ENCODE measurements around the gene TCFL5. TPM values are rescaled to one million over a fixed set of nuclear protein-coding genes. Genes with fewer than 3 reads are reported as not detected.

Gene TCFL5
- total RNA-seq, 1 experiment from 2014 or later = 29.3 TPM

DNA sequence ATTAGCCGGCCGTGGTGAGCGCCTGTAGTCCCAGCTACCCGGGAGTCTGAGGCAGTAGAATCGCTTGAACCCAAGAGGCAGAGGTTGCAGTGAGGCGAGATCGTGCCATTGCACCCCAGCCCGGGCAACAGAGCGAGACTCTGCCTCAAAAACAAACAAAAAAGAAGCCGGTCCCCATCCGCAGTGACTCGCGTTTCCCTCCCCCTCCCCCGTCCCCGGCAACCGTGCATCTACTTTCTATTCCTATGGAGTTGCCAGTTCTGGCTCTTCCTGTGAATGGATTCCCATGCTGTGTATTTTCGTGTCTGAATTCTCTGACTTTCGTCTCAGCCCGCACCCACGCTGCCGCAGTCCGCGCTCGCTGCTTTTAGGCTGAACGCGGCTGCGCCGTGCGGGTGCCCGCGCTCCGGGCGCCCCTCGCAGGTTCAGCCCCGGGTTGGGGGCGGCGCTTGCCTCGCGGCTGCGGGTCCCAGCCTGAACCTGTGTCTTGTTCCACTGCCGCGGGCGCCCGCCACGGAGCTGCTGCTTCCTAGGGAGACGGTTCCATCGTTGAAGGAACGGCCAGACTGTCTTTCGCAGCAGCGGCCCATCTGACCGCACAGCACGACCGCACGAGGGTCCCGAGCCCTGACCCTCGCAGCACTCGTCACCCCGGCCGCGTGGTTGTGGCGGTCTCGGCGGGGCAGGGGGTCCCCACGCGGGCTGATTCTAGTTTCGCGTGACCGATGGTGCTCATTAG is 66.4 kb downstream of the TCFL5 start:
- peaks cover 29% of the 10 kb centered on the region for H3K4me1 ChIP-seq (replicated peaks; ENCODE audit: insufficient read depth)
- CTCF ChIA-PET = interaction anchor here (1.1 kb wide), 1 partner anchor 91 kb away, joined by 8 read pairs; no protein-coding TSS in a partner anchor
- no peaks in the 10 kb centered on the region for H3K9me2 ChIP-seq (ENCODE audit: insufficient read depth)
- H3K79me2 ChIP-seq (ENCODE audit: low read depth) = peaks cover 11% of the 10 kb centered on the region
- H3K27ac ChIP-seq = peak overlapping the region; percentile 51
- peak; percentile 50 to 62 for DNase-seq
- peak overlapping the region; percentile 80 for H3K4me2 ChIP-seq
- TF ChIP-seq, protein P1, sequence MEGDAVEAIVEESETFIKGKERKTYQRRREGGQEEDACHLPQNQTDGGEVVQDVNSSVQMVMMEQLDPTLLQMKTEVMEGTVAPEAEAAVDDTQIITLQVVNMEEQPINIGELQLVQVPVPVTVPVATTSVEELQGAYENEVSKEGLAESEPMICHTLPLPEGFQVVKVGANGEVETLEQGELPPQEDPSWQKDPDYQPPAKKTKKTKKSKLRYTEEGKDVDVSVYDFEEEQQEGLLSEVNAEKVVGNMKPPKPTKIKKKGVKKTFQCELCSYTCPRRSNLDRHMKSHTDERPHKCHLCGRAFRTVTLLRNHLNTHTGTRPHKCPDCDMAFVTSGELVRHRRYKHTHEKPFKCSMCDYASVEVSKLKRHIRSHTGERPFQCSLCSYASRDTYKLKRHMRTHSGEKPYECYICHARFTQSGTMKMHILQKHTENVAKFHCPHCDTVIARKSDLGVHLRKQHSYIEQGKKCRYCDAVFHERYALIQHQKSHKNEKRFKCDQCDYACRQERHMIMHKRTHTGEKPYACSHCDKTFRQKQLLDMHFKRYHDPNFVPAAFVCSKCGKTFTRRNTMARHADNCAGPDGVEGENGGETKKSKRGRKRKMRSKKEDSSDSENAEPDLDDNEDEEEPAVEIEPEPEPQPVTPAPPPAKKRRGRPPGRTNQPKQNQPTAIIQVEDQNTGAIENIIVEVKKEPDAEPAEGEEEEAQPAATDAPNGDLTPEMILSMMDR (conservative IDR thresholded peaks at IDR 0.05) = no peak
- TF ChIP-seq EZH2 (IDR thresholded peaks at IDR 0.05; ENCODE audit: low read depth) = no peak
- H3K27me3 ChIP-seq (ENCODE audit: insufficient read depth, low read depth) = no peaks in the 10 kb centered on the region
- no peaks in the 10 kb centered on the region for H3K9me3 ChIP-seq (ENCODE audit: insufficient read depth, low read depth)
- intact Hi-C loops (cut with micrococcal nuclease; ENCODE audit: unreplicated experiment) = no loop called here
- peak overlapping the region; percentile 95 for H2AFZ ChIP-seq
- POLR2A ChIA-PET (ENCODE audit: unreplicated experiment) = no interaction called here
- BruUV-seq (replicated peaks) = no TSS peak
- H3K4me3 ChIP-seq = peak overlapping the region; percentile 85
- H3K36me3 ChIP-seq (ENCODE audit: low read depth) = 0 out of 2 replicates have a peak, but pooled peaks cover 7% of the 10 kb centered on the region
- peaks cover 12% of the 10 kb centered on the region for H4K20me1 ChIP-seq (ENCODE audit: insufficient read depth)
- peaks cover 52% of the 10 kb centered on the region for H3F3A ChIP-seq (ENCODE audit: insufficient read depth, low read depth)

- Histone ChIP-seq H3K4me1 (replicated peaks; ENCODE audit: insufficient read depth) (peaks cover 29% of the 10 kb centered on the region), H3K4me2 (peak overlapping the region; percentile 84), H3K9me3 (ENCODE audit: insufficient read depth, low read depth) (no peaks in the 10 kb centered on the region), H3K27me3 (ENCODE audit: insufficient read depth, low read depth) (no peaks in the 10 kb centered on the region), H3K79me2 (ENCODE audit: low read depth) (peaks cover 11% of the 10 kb centered on the region), H3K36me3 (ENCODE audit: low read depth) (0 out of 2 replicates have a peak, but pooled peaks cover 3% of the 10 kb centered on the region), H3F3A (ENCODE audit: insufficient read depth, low read depth) (peaks cover 42% of the 10 kb centered on the region), H4K20me1 (ENCODE audit: insufficient read depth) (peaks cover 10% of the 10 kb centered on the region), H3K9me2 (ENCODE audit: insufficient read depth) (no peaks in the 10 kb centered on the region), H2AFZ (peak overlapping the region; percentile 95), H3K27ac (peak overlapping the region; percentile 11; the same call in 1 of the 2 replicates), H3K4me3 (peak overlapping the region; percentile 85)
- ChIA-PET POLR2A (ENCODE audit: unreplicated experiment) (interaction anchor here (0.5 to 1.4 kb wide), 16 partner anchors 10 to 597 kb away, joined by 3 to 13 read pairs (median 4); partner anchors contain the start of gene TCFL5), CTCF (interaction anchor here (0.5 to 1.1 kb wide), 14 partner anchors 29 to 707 kb away, joined by 3 to 9 read pairs (median 4); partner anchors contain the start of gene LSM14B)
- intact Hi-C loops (cut with micrococcal nuclease; ENCODE audit: unreplicated experiment) = loop anchor here (5.0 kb wide), 6 partner anchors 107 to 492 kb away; partner anchors contain the start of genes ADRM1, CABLES2, LAMA5 and RBBP8NL
- no TSS peak for BruUV-seq (replicated peaks)
- TF ChIP-seq, protein P1 (conservative IDR thresholded peaks at IDR 0.05) = no peak
- TF ChIP-seq EZH2 (IDR thresholded peaks at IDR 0.05; ENCODE audit: low read depth) = no peak
- DNase-seq = peak; percentile 80 to 97
These were observed 67.5 kb downstream of the TCFL5 start for GRCh38 chr20:62794007-62794724.

- POLR2A ChIA-PET (ENCODE audit: unreplicated experiment) = interaction anchor here (0.5 to 1.4 kb wide), 8 partner anchors 9 to 596 kb away, joined by 3 to 8 read pairs (median 4); no protein-coding TSS in a partner anchor
- intact Hi-C loops (cut with micrococcal nuclease; ENCODE audit: unreplicated experiment) = loop anchor here (5.0 kb wide), 6 partner anchors 106 to 491 kb away; partner anchors contain the start of genes ADRM1, CABLES2, LAMA5 and RBBP8NL
- Histone ChIP-seq H3K4me2 (peak overlapping the region; percentile 84), H2AFZ (peak overlapping the region; percentile 75; the same call in 1 of the 2 replicates), H3K79me2 (ENCODE audit: low read depth) (peaks cover 11% of the 10 kb centered on the region), H3K9me2 (ENCODE audit: insufficient read depth) (no peaks in the 10 kb centered on the region), H3K4me1 (replicated peaks; ENCODE audit: insufficient read depth) (peaks cover 29% of the 10 kb centered on the region), H3K27me3 (ENCODE audit: insufficient read depth, low read depth) (no peaks in the 10 kb centered on the region), H4K20me1 (ENCODE audit: insufficient read depth) (peaks cover 10% of the 10 kb centered on the region), H3K9me3 (ENCODE audit: insufficient read depth, low read depth) (no peaks in the 10 kb centered on the region), H3K4me3 (peak overlapping the region; percentile 55), H3K36me3 (ENCODE audit: low read depth) (no peaks in the 10 kb centered on the region), H3F3A (ENCODE audit: insufficient read depth, low read depth) (peaks cover 37% of the 10 kb centered on the region), H3K27ac (no peak overlapping the region)
- DNase-seq = peak in 1 of 2 experiments; percentile 48
- CTCF ChIA-PET = interaction anchor here (0.5 to 1.1 kb wide), 4 partner anchors 29 to 429 kb away, joined by 3 to 8 read pairs (median 4); no protein-coding TSS in a partner anchor
- BruUV-seq (replicated peaks) = no TSS peak
- no peak for TF ChIP-seq EZH2 (IDR thresholded peaks at IDR 0.05; ENCODE audit: low read depth)
- TF ChIP-seq, protein P1 (conservative IDR thresholded peaks at IDR 0.05) = no peak
These were observed 67.9 kb downstream of the TCFL5 start for GRCh38 chr20:62793757-62794006.
